Muscle of leg (tissue), 11 donors: Measurements from ENCODE around the gene MEIS2. TPM values are rescaled to one million over a fixed set of nuclear protein-coding genes. Genes with fewer than 3 reads are reported as not detected.

ENCODE experiments used
- DNase-seq: peaks from one replicate; pipeline ENCODE4 v3.0.0; 2013
- H3K27ac ChIP-seq: one replicate; pipeline ENCODE4 v1.5.1; 2013; ENCODE audit warnings: mild to moderate bottlenecking, low read length, control low read depth
- H3K27me3 ChIP-seq: one replicate; pipeline ENCODE4 v1.6.1; 2013; ENCODE audit warnings: low read length; ENCODE audit not compliant: control insufficient read depth, insufficient read depth
- H3K36me3 ChIP-seq: one replicate; pipeline ENCODE4 v1.6.1; 2013; ENCODE audit warnings: low read length; ENCODE audit not compliant: control insufficient read depth, insufficient read depth
- H3K4me1 ChIP-seq: one replicate; pipeline ENCODE4 v1.6.1; 2013; ENCODE audit warnings: low read length; ENCODE audit not compliant: control insufficient read depth, insufficient read depth
- H3K4me3 ChIP-seq: one replicate; pipeline ENCODE4 v1.5.1; 2013; ENCODE audit warnings: low read length, control low read depth
- H3K9me3 ChIP-seq: replicated peaks from 2 replicates; pipeline ENCODE4 v1.6.1; 2013; ENCODE audit warnings: low read depth, low read length; ENCODE audit not compliant: control insufficient read depth
- WGBS: methylation state at CpG from one replicate; pipeline ENCODE4 v1.1.5; 2013; ENCODE audit warnings: missing lambda C conversion rate; ENCODE audit not compliant: insufficient coverage; 5-methylcytosine and 5-hydroxymethylcytosine counted together
- polyA plus RNA-seq, 8 donors: library from polyadenylated mRNA; unstranded; fragments of 120-200 nt; gene quantifications; one replicate each; pipeline versions ENCODE4 v1.2.1 to v1.2.3, GENCODE V29; 2013; ENCODE audit warnings: inconsistent platforms in 1 of 8, low replicate concordance in 1 of 8; ENCODE audit not compliant: insufficient read length in 8 of 8, insufficient read depth in 1 of 8
- total RNA-seq: library from RNA; stranded (reverse); fragments of 120-200 nt; gene quantifications from one replicate; pipeline ENCODE4 v1.2.4, GENCODE V29; 2013

Gene MEIS2
- total and polyA plus RNA-seq, 9 donors = 3.8 to 13.9 (median 7.0) TPM

- Histone ChIP-seq H3K9me3 (no peaks in the 10 kb centered on the region), H3K27ac (no peak overlapping the region), H3K4me1 (peaks cover 7% of the 10 kb centered on the region), H3K4me3 (no peak overlapping the region), H3K27me3 (peaks cover 3% of the 10 kb centered on the region), H3K36me3 (no peaks in the 10 kb centered on the region)
- no peak for DNase-seq
- 65% methylated on average over 5 of the region's 9 CpGs for WGBS
These were observed 42.5 kb downstream of the MEIS2 start for GRCh38 chr15:37057831-37058230.

GRCh38 chr15:37057256-37057655 is 43.1 kb downstream of the MEIS2 start:
- 73% methylated on average over 4 of the region's 7 CpGs for WGBS
- Histone ChIP-seq H3K4me1 (peaks cover 7% of the 10 kb centered on the region), H3K9me3 (no peaks in the 10 kb centered on the region)

GRCh38 chr15:37056177-37057121 is 43.9 kb downstream of the MEIS2 start:
- no peaks in the 10 kb centered on the region for H3K36me3 ChIP-seq
- H3K27me3 ChIP-seq = peaks cover 3% of the 10 kb centered on the region
- peaks cover 7% of the 10 kb centered on the region for H3K4me1 ChIP-seq
- 79% methylated on average over 12 of the region's 21 CpGs for WGBS
- no peak for DNase-seq
- H3K4me3 ChIP-seq = no peak overlapping the region
- no peak overlapping the region for H3K27ac ChIP-seq
- no peaks in the 10 kb centered on the region for H3K9me3 ChIP-seq

More at GRCh38 chr15:37057256-37057655, 43.1 kb downstream of the MEIS2 start:
- no peak overlapping the region for H3K27ac ChIP-seq
- H3K27me3 ChIP-seq = peaks cover 3% of the 10 kb centered on the region
- H3K36me3 ChIP-seq = no peaks in the 10 kb centered on the region
- H3K4me3 ChIP-seq = no peak overlapping the region
- DNase-seq = no peak

GRCh38 chr15:37055481-37055880 is 44.9 kb downstream of the MEIS2 start:
- peaks cover 7% of the 10 kb centered on the region for H3K4me1 ChIP-seq
- no peak overlapping the region for H3K27ac ChIP-seq
- H3K36me3 ChIP-seq = no peaks in the 10 kb centered on the region
- no peak overlapping the region for H3K4me3 ChIP-seq
- no peak for DNase-seq
- H3K9me3 ChIP-seq = no peaks in the 10 kb centered on the region
- WGBS = 100% methylated on average over 1 of the region's 8 CpGs
- peaks cover 3% of the 10 kb centered on the region for H3K27me3 ChIP-seq

GRCh38 chr15:37054336-37054735 is 46.0 kb downstream of the MEIS2 start:
- Histone ChIP-seq H3K36me3 (no peaks in the 10 kb centered on the region), H3K9me3 (no peaks in the 10 kb centered on the region), H3K4me3 (no peak overlapping the region), H3K27me3 (peaks cover 3% of the 10 kb centered on the region), H3K4me1 (peaks cover 7% of the 10 kb centered on the region), H3K27ac (no peak overlapping the region)
- 94% methylated on average over 5 of the region's 7 CpGs for WGBS
- DNase-seq = no peak

GRCh38 chr15:37053166-37053565 is 47.2 kb downstream of the MEIS2 start:
- peaks cover 4% of the 10 kb centered on the region for H3K4me1 ChIP-seq

GRCh38 chr15:37050345-37050744 is 50.0 kb downstream of the MEIS2 start:
- no peaks in the 10 kb centered on the region for H3K9me3 ChIP-seq
- H3K36me3 ChIP-seq = no peaks in the 10 kb centered on the region
- H3K4me3 ChIP-seq = no peak overlapping the region
- no peak overlapping the region for H3K27ac ChIP-seq
- DNase-seq = no peak
- H3K4me1 ChIP-seq = peaks cover 2% of the 10 kb centered on the region
- WGBS = no CpG with 5 or more reads among the region's 3 CpGs
- H3K27me3 ChIP-seq = no peaks in the 10 kb centered on the region

More at GRCh38 chr15:37053166-37053565, 47.2 kb downstream of the MEIS2 start:
- no peak overlapping the region for H3K27ac ChIP-seq
- DNase-seq = no peak
- WGBS = 94% methylated on average over 5 of the region's 6 CpGs
- no peak overlapping the region for H3K4me3 ChIP-seq
- no peaks in the 10 kb centered on the region for H3K9me3 ChIP-seq
- no peaks in the 10 kb centered on the region for H3K36me3 ChIP-seq
- H3K27me3 ChIP-seq = peaks cover 3% of the 10 kb centered on the region

- Histone ChIP-seq H3K9me3 (no peaks in the 10 kb centered on the region), H3K27me3 (no peaks in the 10 kb centered on the region), H3K4me1 (peaks cover 2% of the 10 kb centered on the region), H3K36me3 (no peaks in the 10 kb centered on the region), H3K4me3 (no peak overlapping the region), H3K27ac (no peak overlapping the region)
- no peak for DNase-seq
These were observed 53.3 kb downstream of the MEIS2 start for GRCh38 chr15:37046876-37047614.

GRCh38 chr15:37045859-37046740 is 54.2 kb downstream of the MEIS2 start:
- Histone ChIP-seq H3K27ac (peak overlapping the region; percentile 84), H3K4me1 (peaks cover 2% of the 10 kb centered on the region), H3K27me3 (no peaks in the 10 kb centered on the region), H3K4me3 (no peak overlapping the region), H3K9me3 (no peaks in the 10 kb centered on the region), H3K36me3 (no peaks in the 10 kb centered on the region)
- peak; percentile 82 for DNase-seq
- WGBS = 15% methylated on average over 3 of the region's 12 CpGs
